Activated T-cell treated with anti-CD3 and anti-CD28 coated beads, Interleukin-2, amount 50 U/mL, for 24 hours (primary cell): ENCODE measurements around the gene GFRAL.

ENCODE experiments used
- DNase-seq: peaks from one replicate; pipeline ENCODE4 v3.0.0-alpha.2; 2020
- H3K27ac Mint-ChIP-seq: 2 replicates; pipeline ENCODE4 v1.8.0; 2020; ENCODE audit warnings: mild to moderate bottlenecking, mixed read lengths
- H3K27me3 Mint-ChIP-seq: 2 replicates; pipeline ENCODE4 v1.8.0; 2020; ENCODE audit warnings: mixed read lengths
- H3K36me3 Mint-ChIP-seq: 2 replicates; pipeline ENCODE4 v1.8.0; 2020; ENCODE audit warnings: low read depth, mixed read lengths
- H3K4me1 Mint-ChIP-seq: 2 replicates; pipeline ENCODE4 v1.8.0; 2020; ENCODE audit warnings: low read depth, mixed read lengths
- H3K4me3 Mint-ChIP-seq: 2 replicates; pipeline ENCODE4 v1.8.0; 2020; ENCODE audit warnings: mild to moderate bottlenecking, moderate library complexity, mixed read lengths
- H3K9me3 Mint-ChIP-seq: 2 replicates; pipeline ENCODE4 v1.8.0; 2020; ENCODE audit warnings: mixed read lengths

The GFRAL gene

GRCh38 chr6:55388211-55388610, 60.9 kb downstream of the GFRAL start:
- H3K4me1 Mint-ChIP-seq: no peaks in the 10 kb centered on the region
- no peak for DNase-seq
- no peaks in the 10 kb centered on the region for H3K36me3 Mint-ChIP-seq
- H3K9me3 Mint-ChIP-seq: no peaks in the 10 kb centered on the region
- H3K27me3 Mint-ChIP-seq: no peaks in the 10 kb centered on the region
- H3K4me3 Mint-ChIP-seq: no peak overlapping the region
- H3K27ac Mint-ChIP-seq: no peak overlapping the region

GRCh38 chr6:55395871-55396270, 68.6 kb downstream of the GFRAL start:
- Mint-ChIP-seq H3K36me3 (no peaks in the 10 kb centered on the region), H3K27me3 (no peaks in the 10 kb centered on the region), H3K4me3 (no peak overlapping the region), H3K4me1 (no peaks in the 10 kb centered on the region), H3K9me3 (peaks cover 3% of the 10 kb centered on the region), H3K27ac (no peak overlapping the region)
- no peak for DNase-seq

GRCh38 chr6:55397986-55398385, 70.7 kb downstream of the GFRAL start:
- H3K36me3 Mint-ChIP-seq: no peaks in the 10 kb centered on the region
- H3K4me1 Mint-ChIP-seq: no peaks in the 10 kb centered on the region
- no peak overlapping the region for H3K27ac Mint-ChIP-seq
- DNase-seq: no peak
- peaks cover 3% of the 10 kb centered on the region for H3K9me3 Mint-ChIP-seq
- no peaks in the 10 kb centered on the region for H3K27me3 Mint-ChIP-seq
- no peak overlapping the region for H3K4me3 Mint-ChIP-seq

- H3K4me1 Mint-ChIP-seq: no peaks in the 10 kb centered on the region
- DNase-seq: no peak
Observed at GRCh38 chr6:55399351-55399750, 72.1 kb downstream of the GFRAL start.

GRCh38 chr6:55405474-55406235, 78.4 kb downstream of the GFRAL start:
- Mint-ChIP-seq H3K4me3 (no peak overlapping the region), H3K27ac (no peak overlapping the region), H3K4me1 (no peaks in the 10 kb centered on the region), H3K9me3 (peaks cover 8% of the 10 kb centered on the region), H3K27me3 (no peaks in the 10 kb centered on the region), H3K36me3 (no peaks in the 10 kb centered on the region)
- DNase-seq: no peak

More at GRCh38 chr6:55399351-55399750, 72.1 kb downstream of the GFRAL start:
- Mint-ChIP-seq H3K36me3 (no peaks in the 10 kb centered on the region), H3K27me3 (no peaks in the 10 kb centered on the region), H3K9me3 (peaks cover 3% of the 10 kb centered on the region), H3K27ac (no peak overlapping the region), H3K4me3 (no peak overlapping the region)

DNA sequence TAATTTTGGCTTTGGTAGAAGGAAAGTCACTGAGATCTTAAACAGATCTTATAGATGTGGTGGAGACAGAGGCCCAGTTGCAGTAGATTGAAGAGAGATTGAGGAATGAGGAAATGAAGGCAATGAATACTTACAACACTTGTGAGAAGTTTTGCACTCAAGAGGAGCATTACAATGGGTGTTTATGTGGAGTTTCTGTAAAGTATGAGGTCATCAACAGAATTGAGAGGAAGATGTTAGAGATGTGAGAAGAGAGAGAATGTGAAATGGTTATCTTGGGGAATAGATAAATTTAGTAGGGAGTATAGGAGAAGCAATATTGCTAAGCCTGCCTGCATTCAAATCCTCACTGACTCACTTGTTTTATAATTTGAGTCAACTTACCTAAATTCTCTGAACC, 83.4 kb downstream of the GFRAL start:
- H3K36me3 Mint-ChIP-seq: no peaks in the 10 kb centered on the region
- H3K27ac Mint-ChIP-seq: no peak overlapping the region
- no peaks in the 10 kb centered on the region for H3K27me3 Mint-ChIP-seq
- H3K4me3 Mint-ChIP-seq: no peak overlapping the region
- H3K9me3 Mint-ChIP-seq: peaks cover 14% of the 10 kb centered on the region
- no peak for DNase-seq
- no peaks in the 10 kb centered on the region for H3K4me1 Mint-ChIP-seq

DNA sequence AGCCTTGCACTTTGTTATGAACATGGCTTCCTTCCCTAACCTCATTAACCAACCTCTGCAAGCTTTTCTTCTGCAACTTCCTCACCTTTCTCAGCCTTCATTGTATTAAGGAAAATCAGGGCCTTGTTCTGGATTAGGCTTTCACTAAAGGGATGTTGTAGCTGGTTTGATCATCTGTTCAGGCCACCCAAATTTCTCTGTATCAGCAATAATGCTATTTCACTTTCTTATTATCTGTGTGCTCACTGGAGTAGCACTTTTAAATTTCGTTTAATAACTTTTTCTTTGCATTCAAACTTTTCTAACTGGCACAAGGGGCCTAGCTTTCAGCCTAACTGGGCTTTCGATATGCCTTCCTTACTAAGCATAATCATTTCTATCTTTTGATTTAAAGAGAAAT, 96.7 kb downstream of the GFRAL start:
- Mint-ChIP-seq H3K4me1 (no peaks in the 10 kb centered on the region), H3K27me3 (no peaks in the 10 kb centered on the region), H3K4me3 (no peak overlapping the region), H3K27ac (no peak overlapping the region), H3K36me3 (no peaks in the 10 kb centered on the region), H3K9me3 (peaks cover 6% of the 10 kb centered on the region)
- DNase-seq: no peak

DNA sequence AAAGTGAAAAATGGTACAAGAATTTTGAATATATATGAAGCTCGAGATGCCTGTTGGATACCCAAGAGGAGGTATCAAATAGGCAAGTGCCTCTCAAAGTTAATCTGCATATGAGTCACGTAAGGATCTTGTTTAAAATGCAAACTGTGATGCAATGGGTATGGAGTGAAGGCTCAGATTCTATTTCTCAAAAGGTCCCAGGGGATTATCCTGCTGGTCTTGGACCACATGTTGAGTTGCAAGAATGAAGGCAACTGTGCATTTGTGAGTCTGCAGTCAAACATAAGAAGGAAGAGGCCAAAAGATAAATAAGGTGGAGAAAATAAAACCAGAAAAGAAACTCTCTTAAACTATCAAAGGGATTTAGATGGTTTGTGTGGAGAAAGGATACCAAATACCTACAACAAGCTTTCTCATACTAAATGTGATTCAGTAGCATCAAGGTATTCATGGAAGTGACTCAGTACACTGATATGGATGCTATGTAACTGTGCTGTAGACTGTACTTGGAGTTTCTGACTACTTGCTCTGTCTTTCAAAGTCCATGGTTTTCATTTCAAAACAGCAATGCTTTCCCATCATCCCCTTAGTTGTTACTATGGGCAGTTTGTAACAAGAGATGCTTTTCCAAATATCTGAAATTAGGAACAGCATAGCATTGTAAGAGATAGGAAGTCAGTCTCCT, 106.3 kb downstream of the GFRAL start:
- H3K36me3 Mint-ChIP-seq: no peaks in the 10 kb centered on the region
- DNase-seq: no peak
- no peaks in the 10 kb centered on the region for H3K4me1 Mint-ChIP-seq
- H3K27ac Mint-ChIP-seq: no peak overlapping the region
- H3K9me3 Mint-ChIP-seq: peaks cover 11% of the 10 kb centered on the region
- H3K4me3 Mint-ChIP-seq: no peak overlapping the region
- H3K27me3 Mint-ChIP-seq: no peaks in the 10 kb centered on the region

GRCh38 chr6:55437141-55437540, 109.9 kb downstream of the GFRAL start:
- Mint-ChIP-seq H3K36me3 (no peaks in the 10 kb centered on the region), H3K4me3 (no peak overlapping the region), H3K4me1 (no peaks in the 10 kb centered on the region), H3K27me3 (no peaks in the 10 kb centered on the region), H3K27ac (no peak overlapping the region), H3K9me3 (peaks cover 6% of the 10 kb centered on the region)
- DNase-seq: no peak

DNA sequence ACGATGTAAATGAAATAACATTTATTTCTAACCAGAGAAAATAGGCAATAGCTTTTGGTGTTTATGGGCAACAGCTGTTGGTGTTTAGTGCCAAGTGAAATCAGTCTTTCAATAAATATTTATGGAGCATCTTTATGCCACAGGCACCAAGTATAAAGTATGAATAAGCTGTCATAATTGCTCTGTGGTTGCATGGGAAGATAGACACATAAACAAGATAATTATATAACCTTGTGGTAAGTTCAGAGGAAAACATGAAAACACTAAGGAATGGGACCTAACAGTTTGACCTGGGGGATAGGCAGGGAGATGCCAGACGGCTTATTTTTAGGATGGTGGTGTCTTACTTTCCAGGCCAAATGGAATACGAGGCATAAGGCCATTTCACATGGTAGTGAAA, 110.9 kb downstream of the GFRAL start:
- Mint-ChIP-seq H3K27ac (no peak overlapping the region), H3K36me3 (no peaks in the 10 kb centered on the region), H3K4me3 (no peak overlapping the region), H3K27me3 (no peaks in the 10 kb centered on the region), H3K9me3 (peaks cover 6% of the 10 kb centered on the region), H3K4me1 (no peaks in the 10 kb centered on the region)
- DNase-seq: no peak

- no peaks in the 10 kb centered on the region for H3K27me3 Mint-ChIP-seq
- H3K27ac Mint-ChIP-seq: no peak overlapping the region
- no peaks in the 10 kb centered on the region for H3K36me3 Mint-ChIP-seq
- H3K9me3 Mint-ChIP-seq: no peaks in the 10 kb centered on the region
- DNase-seq: no peak
- no peaks in the 10 kb centered on the region for H3K4me1 Mint-ChIP-seq
- no peak overlapping the region for H3K4me3 Mint-ChIP-seq
Observed at GRCh38 chr6:55443238-55444134, 116.2 kb downstream of the GFRAL start.

GRCh38 chr6:55445648-55446204, 118.5 kb downstream of the GFRAL start:
- Mint-ChIP-seq H3K4me1 (no peaks in the 10 kb centered on the region), H3K4me3 (no peak overlapping the region), H3K9me3 (peaks cover 4% of the 10 kb centered on the region), H3K27me3 (no peaks in the 10 kb centered on the region), H3K27ac (no peak overlapping the region), H3K36me3 (no peaks in the 10 kb centered on the region)
- DNase-seq: no peak

GRCh38 chr6:55447891-55448290, 120.6 kb downstream of the GFRAL start:
- H3K27me3 Mint-ChIP-seq: no peaks in the 10 kb centered on the region
- no peak overlapping the region for H3K4me3 Mint-ChIP-seq
- no peaks in the 10 kb centered on the region for H3K4me1 Mint-ChIP-seq
- peaks cover 6% of the 10 kb centered on the region for H3K9me3 Mint-ChIP-seq
- DNase-seq: no peak
- no peak overlapping the region for H3K27ac Mint-ChIP-seq
- H3K36me3 Mint-ChIP-seq: no peaks in the 10 kb centered on the region

DNA sequence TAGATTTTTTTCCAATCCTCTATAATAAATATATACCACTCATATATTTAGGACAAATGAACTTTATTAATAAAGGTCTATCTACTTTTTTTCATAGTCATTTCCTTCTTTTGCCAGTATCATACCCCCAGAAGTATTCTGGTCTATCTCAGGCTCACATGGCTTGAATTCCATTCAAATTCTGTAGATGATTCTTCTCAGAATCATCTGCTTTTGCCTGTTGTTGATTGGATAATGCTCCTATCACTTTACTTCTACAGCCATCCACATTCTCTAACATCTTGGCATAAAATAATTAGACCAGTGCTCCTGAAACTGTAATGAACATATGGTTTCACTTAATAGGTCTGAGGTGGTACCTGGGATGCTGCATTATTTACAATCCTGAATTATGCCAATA, 121.2 kb downstream of the GFRAL start:
- no peaks in the 10 kb centered on the region for H3K27me3 Mint-ChIP-seq
- no peak overlapping the region for H3K4me3 Mint-ChIP-seq
- H3K4me1 Mint-ChIP-seq: no peaks in the 10 kb centered on the region
- H3K9me3 Mint-ChIP-seq: peaks cover 6% of the 10 kb centered on the region
- H3K36me3 Mint-ChIP-seq: no peaks in the 10 kb centered on the region
- DNase-seq: no peak
- no peak overlapping the region for H3K27ac Mint-ChIP-seq
